ENCODE measurements around the gene FHIP1A.

The FHIP1A gene

GRCh38 chr4:151408630-151409469, at the start of gene FHIP1A:
FHIP1A (plus strand) TSS chr4:151409176; CDS start chr4:151566260, 157,084 bp downstream.
- peak within 1 kb of the TSS; percentile 54 for H3K9ac ChIP-seq (ENCODE audit: low read length)

GRCh38 chr4:151359576-151359975, 49.4 kb upstream of the FHIP1A start:
- no peak overlapping the region for H3K4me3 ChIP-seq (ENCODE audit: low read length)
- no peaks in the 10 kb centered on the region for H3K79me2 ChIP-seq (ENCODE audit: low read length)
- no peak overlapping the region for H3K27ac ChIP-seq (ENCODE audit: low read length)
- no peaks in the 10 kb centered on the region for H3K9me2 ChIP-seq (replicated peaks; ENCODE audit: insufficient read depth, low read length)
- no peak overlapping the region for H2AFZ ChIP-seq (ENCODE audit: low read length)
- H3F3A ChIP-seq (ENCODE audit: insufficient read depth, low read length), result no peaks in the 10 kb centered on the region
- no peaks in the 10 kb centered on the region for H4K20me1 ChIP-seq (ENCODE audit: insufficient read depth, low read length)
- no peak for DNase-seq
- H3K27me3 ChIP-seq (replicated peaks; ENCODE audit: insufficient read depth, low read length), result no peaks in the 10 kb centered on the region
- H3K9me3 ChIP-seq (replicated peaks; ENCODE audit: insufficient read depth, low read length), result no peaks in the 10 kb centered on the region
- TF ChIP-seq CTCF (IDR thresholded peaks at IDR 0.05; ENCODE audit: low read length) (no peak), EZH2phosphoT487 (IDR thresholded peaks at IDR 0.05; ENCODE audit: low read length) (no peak)
- no peak overlapping the region for H3K9ac ChIP-seq (ENCODE audit: low read length)
- no peaks in the 10 kb centered on the region for H3K4me1 ChIP-seq (ENCODE audit: low read length)
- H3K36me3 ChIP-seq (replicated peaks; ENCODE audit: insufficient read depth, low read length), result no peaks in the 10 kb centered on the region
- H3K4me2 ChIP-seq (ENCODE audit: low read depth, low read length), result no peak overlapping the region

More at GRCh38 chr4:151408630-151409469, at the start of gene FHIP1A:
- peak within 1 kb of the TSS; percentile 69 for H3K4me3 ChIP-seq (ENCODE audit: low read length)
- H3F3A ChIP-seq (ENCODE audit: insufficient read depth, low read length), result peaks cover 22% of the 10 kb centered on the region
- H3K4me2 ChIP-seq (ENCODE audit: low read depth, low read length), result peak within 1 kb of the TSS; percentile 93
- no peaks in the 10 kb centered on the region for H3K9me3 ChIP-seq (replicated peaks; ENCODE audit: insufficient read depth, low read length)
- H3K79me2 ChIP-seq (ENCODE audit: low read length), result no peaks in the 10 kb centered on the region
- peaks cover 40% of the 10 kb centered on the region for H3K27me3 ChIP-seq (replicated peaks; ENCODE audit: insufficient read depth, low read length)
- H3K36me3 ChIP-seq (replicated peaks; ENCODE audit: insufficient read depth, low read length), result no peaks in the 10 kb centered on the region
- peak; percentile 95 for DNase-seq
- TF ChIP-seq EZH2 (optimal IDR thresholded peaks at IDR 0.05; ENCODE audit: low read depth, low read length), result no peak
- TF ChIP-seq CTCF (IDR thresholded peaks at IDR 0.05; ENCODE audit: low read length), result 0 out of 2 replicates have a peak, but pooled peaks have one; percentile 5
- H3K9me2 ChIP-seq (replicated peaks; ENCODE audit: insufficient read depth, low read length), result no peaks in the 10 kb centered on the region
- peak within 1 kb of the TSS; percentile 77 for H2AFZ ChIP-seq (ENCODE audit: low read length)
- H4K20me1 ChIP-seq (ENCODE audit: insufficient read depth, low read length), result 0 out of 2 replicates have a peak, but pooled peaks cover 7% of the 10 kb centered on the region
- peaks cover 14% of the 10 kb centered on the region for H3K4me1 ChIP-seq (ENCODE audit: low read length)
- peak within 1 kb of the TSS; percentile 67 for H3K27ac ChIP-seq (ENCODE audit: low read length)

- DNase-seq, result no peak
- H3K4me1 ChIP-seq (ENCODE audit: low read length), result no peaks in the 10 kb centered on the region
- no peaks in the 10 kb centered on the region for H3K9me3 ChIP-seq (replicated peaks; ENCODE audit: insufficient read depth, low read length)
- no peaks in the 10 kb centered on the region for H3K9me2 ChIP-seq (replicated peaks; ENCODE audit: insufficient read depth, low read length)
- H3K27me3 ChIP-seq (replicated peaks; ENCODE audit: insufficient read depth, low read length), result no peaks in the 10 kb centered on the region
- H3K27ac ChIP-seq (ENCODE audit: low read length), result no peak overlapping the region
- H3K79me2 ChIP-seq (ENCODE audit: low read length), result no peaks in the 10 kb centered on the region
- no peak overlapping the region for H2AFZ ChIP-seq (ENCODE audit: low read length)
- H3K9ac ChIP-seq (ENCODE audit: low read length), result no peak overlapping the region
- TF ChIP-seq CTCF (IDR thresholded peaks at IDR 0.05; ENCODE audit: low read length), result no peak
- TF ChIP-seq EZH2phosphoT487 (IDR thresholded peaks at IDR 0.05; ENCODE audit: low read length), result no peak
- no peak for TF ChIP-seq EZH2 (optimal IDR thresholded peaks at IDR 0.05; ENCODE audit: low read depth, low read length)
- no peaks in the 10 kb centered on the region for H3K36me3 ChIP-seq (replicated peaks; ENCODE audit: insufficient read depth, low read length)
- H4K20me1 ChIP-seq (ENCODE audit: insufficient read depth, low read length), result no peaks in the 10 kb centered on the region
- H3K4me3 ChIP-seq (ENCODE audit: low read length), result no peak overlapping the region
- H3K4me2 ChIP-seq (ENCODE audit: low read depth, low read length), result no peak overlapping the region
- H3F3A ChIP-seq (ENCODE audit: insufficient read depth, low read length), result no peaks in the 10 kb centered on the region
These were observed 47.9 kb upstream of the FHIP1A start for GRCh38 chr4:151361126-151361525.

Measured in MM.1S (cell line).